Central memory CD8-positive, alpha-beta T cell (primary cell): ENCODE results near the gene SPHK2.
"Not testable (repeated sequence)": the region's sequence is repeated elsewhere in the genome, so short reads cannot be mapped to it uniquely, and the experiment has no call there.

Experiments
- ATAC-seq: fragments of 150-1000 bp; cut with Tn5 transposase; replicated peaks from 2 replicates; pipeline ENCODE4 v1.10.0; 2022; ENCODE audit warnings: mild to moderate bottlenecking, moderate FRiP score, moderate number of reproducible peaks; ENCODE audit not compliant: poor library complexity, severe bottlenecking; ENCODE audit errors: extremely low read depth
- DNase-seq, 2 donors: peaks; one replicate each; pipeline ENCODE4 v3.0.0; 2021; ENCODE audit warnings: low spot score in 2 of 2
- H3K27ac Mint-ChIP-seq: one replicate; pipeline ENCODE4 v1.8.0; 2022; ENCODE audit warnings: low read depth, mild to moderate bottlenecking, moderate library complexity, mixed read lengths
- H3K27me3 Mint-ChIP-seq: one replicate; pipeline ENCODE4 v1.8.0; 2022; ENCODE audit warnings: mixed read lengths
- H3K36me3 Mint-ChIP-seq: one replicate; pipeline ENCODE4 v1.8.0; 2022; ENCODE audit warnings: mild to moderate bottlenecking, moderate library complexity, mixed read lengths; ENCODE audit not compliant: insufficient read depth
- H3K4me1 Mint-ChIP-seq: one replicate; pipeline ENCODE4 v1.8.0; 2022; ENCODE audit warnings: mixed read lengths
- H3K4me3 Mint-ChIP-seq: one replicate; pipeline ENCODE4 v1.8.0; 2022; ENCODE audit warnings: mild to moderate bottlenecking, moderate library complexity, mixed read lengths
- H3K9me3 Mint-ChIP-seq: one replicate; pipeline ENCODE4 v1.8.0; 2022; ENCODE audit warnings: mixed read lengths

Gene SPHK2

GRCh38 chr19:48678201-48678600 lies 58.9 kb downstream of the SPHK2 start:
- ATAC-seq, result no peak

DNA sequence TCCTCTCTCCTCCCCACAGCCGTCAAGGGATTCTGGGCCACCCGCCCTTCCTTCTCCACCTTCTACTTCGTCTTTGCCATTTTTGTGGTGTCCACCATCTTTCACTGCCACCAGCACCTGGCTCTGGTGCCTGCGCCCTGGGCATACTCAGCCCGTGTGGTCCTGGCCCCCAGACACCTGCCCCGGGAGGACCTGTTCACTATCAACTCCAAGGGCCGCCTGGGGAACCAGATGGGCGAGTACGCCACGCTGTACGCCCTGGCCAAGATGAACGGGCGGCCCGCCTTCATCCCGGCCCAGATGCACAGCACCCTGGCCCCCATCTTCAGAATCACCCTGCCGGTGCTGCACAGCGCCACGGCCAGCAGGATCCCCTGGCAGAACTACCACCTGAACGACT lies 60.7 kb downstream of the SPHK2 start:
- not testable (repeated sequence) for H3K27me3 Mint-ChIP-seq, H3K36me3 Mint-ChIP-seq

More at GRCh38 chr19:48678201-48678600, 58.9 kb downstream of the SPHK2 start:
- no peaks in the 10 kb centered on the region for H3K36me3 Mint-ChIP-seq
- no peak overlapping the region for H3K27ac Mint-ChIP-seq
- H3K9me3 Mint-ChIP-seq, result no peaks in the 10 kb centered on the region
- no peak for DNase-seq
- H3K4me1 Mint-ChIP-seq, result peaks cover 8% of the 10 kb centered on the region
- no peaks in the 10 kb centered on the region for H3K27me3 Mint-ChIP-seq
- H3K4me3 Mint-ChIP-seq, result no peak overlapping the region

More for the DNA sequence above, 60.7 kb downstream of the SPHK2 start:
- H3K27ac Mint-ChIP-seq, H3K9me3 Mint-ChIP-seq, ATAC-seq, DNase-seq, H3K4me3 Mint-ChIP-seq, H3K4me1 Mint-ChIP-seq: not testable (repeated sequence)
